Panc1 (cell line): Measurements from ENCODE around the gene TNFRSF18.

Experiments used
- POLR2AphosphoS5 ChIP-seq: IDR thresholded peaks from 2 replicates; pipeline ENCODE4 v1.6.1; 2012; ENCODE audit warnings: mild to moderate bottlenecking, low read depth, low read length, moderate library complexity
- TF ChIP-seq, protein P1 (sequence below): fragments of 450-650 bp; IDR thresholded peaks from 2 replicates; pipeline ENCODE4 v1.5.1; 2017; ENCODE audit warnings: mild to moderate bottlenecking

- TF ChIP-seq, protein P1, sequence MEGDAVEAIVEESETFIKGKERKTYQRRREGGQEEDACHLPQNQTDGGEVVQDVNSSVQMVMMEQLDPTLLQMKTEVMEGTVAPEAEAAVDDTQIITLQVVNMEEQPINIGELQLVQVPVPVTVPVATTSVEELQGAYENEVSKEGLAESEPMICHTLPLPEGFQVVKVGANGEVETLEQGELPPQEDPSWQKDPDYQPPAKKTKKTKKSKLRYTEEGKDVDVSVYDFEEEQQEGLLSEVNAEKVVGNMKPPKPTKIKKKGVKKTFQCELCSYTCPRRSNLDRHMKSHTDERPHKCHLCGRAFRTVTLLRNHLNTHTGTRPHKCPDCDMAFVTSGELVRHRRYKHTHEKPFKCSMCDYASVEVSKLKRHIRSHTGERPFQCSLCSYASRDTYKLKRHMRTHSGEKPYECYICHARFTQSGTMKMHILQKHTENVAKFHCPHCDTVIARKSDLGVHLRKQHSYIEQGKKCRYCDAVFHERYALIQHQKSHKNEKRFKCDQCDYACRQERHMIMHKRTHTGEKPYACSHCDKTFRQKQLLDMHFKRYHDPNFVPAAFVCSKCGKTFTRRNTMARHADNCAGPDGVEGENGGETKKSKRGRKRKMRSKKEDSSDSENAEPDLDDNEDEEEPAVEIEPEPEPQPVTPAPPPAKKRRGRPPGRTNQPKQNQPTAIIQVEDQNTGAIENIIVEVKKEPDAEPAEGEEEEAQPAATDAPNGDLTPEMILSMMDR: no peak
- TF ChIP-seq POLR2AphosphoS5: no peak
These were observed 12.3 kb upstream of the TNFRSF18 start for GRCh38 chr1:1218524-1219200.
